Stimulated activated naive CD8-positive, alpha-beta T cell treated with anti-CD3 and anti-CD28 coated beads, Interleukin-15, amount 100 ng/mL, for 72 hours (primary cell): ENCODE measurements around the gene MED12L.

Experiments used
- ATAC-seq: fragments of 150-1000 bp; cut with Tn5 transposase; 2 replicates; pipeline ENCODE4 v1.10.0; 2021; ENCODE audit warnings: mild to moderate bottlenecking, moderate library complexity
- DNase-seq, 2 donors: peaks; one replicate each; pipeline ENCODE4 v3.0.0; 2021 to 2022
- H3K27ac Mint-ChIP-seq, 2 donors: one replicate each; pipeline ENCODE4 v1.8.0; 2022; ENCODE audit warnings: mild to moderate bottlenecking in 2 of 2, mixed read lengths in 2 of 2, moderate library complexity in 2 of 2
- H3K27me3 Mint-ChIP-seq: one replicate; pipeline ENCODE4 v1.8.0; 2022; ENCODE audit warnings: mixed read lengths
- H3K4me1 Mint-ChIP-seq: one replicate; pipeline ENCODE4 v1.8.0; 2022; ENCODE audit warnings: mild to moderate bottlenecking, mixed read lengths
- H3K4me3 Mint-ChIP-seq, 2 donors: one replicate each; pipeline ENCODE4 v1.8.0; 2022; ENCODE audit warnings: mild to moderate bottlenecking in 2 of 2, mixed read lengths in 2 of 2, moderate library complexity in 1 of 2
- H3K9me3 Mint-ChIP-seq, 2 donors: one replicate each; pipeline ENCODE4 v1.8.0; 2022; ENCODE audit warnings: mixed read lengths in 2 of 2

The MED12L gene

DNA sequence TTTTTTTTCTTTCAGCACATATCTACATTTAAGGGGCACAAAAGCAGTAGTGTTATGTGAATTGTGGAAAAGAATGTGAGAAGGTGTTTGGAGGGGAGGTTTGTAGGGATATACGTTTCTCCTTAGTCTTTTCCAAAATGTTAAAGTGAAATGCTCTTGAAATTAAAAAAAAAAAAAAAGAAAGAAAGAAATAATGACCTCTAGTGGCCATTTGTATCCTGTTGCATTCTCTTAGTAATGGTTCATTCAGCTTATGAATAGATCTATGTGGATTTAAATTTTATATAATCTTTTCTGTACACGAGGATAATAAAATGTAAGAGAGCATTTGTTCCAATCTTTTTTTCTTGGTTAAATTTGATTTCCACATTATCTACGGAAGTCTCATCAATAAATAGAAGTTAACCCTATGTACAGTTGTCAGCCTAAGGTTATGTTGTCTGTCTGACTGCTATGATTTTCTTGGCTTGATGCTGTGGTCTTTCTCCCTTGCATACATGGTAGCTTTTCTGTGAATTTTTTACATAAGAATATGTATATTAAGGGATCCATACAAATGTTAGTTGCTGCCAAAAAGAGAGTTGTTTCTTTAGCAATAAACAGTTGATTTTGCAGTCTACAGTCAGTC, 242.2 kb downstream of the MED12L start:
- Mint-ChIP-seq H3K4me3 (no peak overlapping the region), H3K27me3 (peaks cover 32% of the 10 kb centered on the region), H3K9me3 (peaks cover 0 to 4% of the 10 kb centered on the region in 2 donors), H3K4me1 (peaks cover 9% of the 10 kb centered on the region), H3K27ac (no peak overlapping the region)
- ATAC-seq: no peak
- DNase-seq: no peak

DNA sequence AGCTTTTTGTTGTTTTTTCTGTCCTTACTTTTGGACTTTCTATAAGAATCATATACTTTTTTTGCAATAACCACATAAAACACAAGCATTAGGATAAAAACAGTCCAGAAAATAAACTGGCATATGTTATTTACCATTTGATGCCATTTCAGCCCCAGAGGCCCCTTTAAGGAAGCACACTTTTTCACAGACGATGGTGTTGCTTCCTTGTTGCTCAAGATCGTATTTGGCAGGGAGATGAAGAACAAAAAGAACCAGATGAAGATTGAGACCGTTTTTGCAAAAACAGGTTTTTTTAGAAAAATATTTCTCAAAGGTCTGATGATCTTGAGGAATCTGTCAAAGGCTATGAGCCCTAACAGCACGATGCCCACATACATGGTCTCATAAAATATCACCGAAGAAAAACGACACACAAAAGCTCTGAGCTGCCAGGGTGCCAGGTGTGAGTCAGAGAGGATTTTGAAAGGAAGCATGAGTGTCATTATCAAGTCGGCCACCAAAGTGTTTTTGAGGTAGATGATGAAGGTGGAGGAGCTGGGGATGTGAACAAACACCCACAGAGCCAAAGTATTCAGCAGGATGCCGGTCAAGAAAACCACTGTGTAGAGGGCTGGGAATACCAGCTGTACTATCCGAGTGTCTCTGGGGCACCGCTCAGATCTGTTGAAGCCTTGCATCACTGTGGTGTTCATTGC, 243.0 kb downstream of the MED12L start:
- Mint-ChIP-seq H3K9me3 (no peaks in the 10 kb centered on the region), H3K4me3 (peak overlapping the region; percentile 27 to 59), H3K27ac (peak overlapping the region in 1 of 2 donors; percentile 27), H3K4me1 (peaks cover 9% of the 10 kb centered on the region), H3K27me3 (peaks cover 33% of the 10 kb centered on the region)
- DNase-seq: peak; percentile 22 to 33
- ATAC-seq: peak; percentile 84

DNA sequence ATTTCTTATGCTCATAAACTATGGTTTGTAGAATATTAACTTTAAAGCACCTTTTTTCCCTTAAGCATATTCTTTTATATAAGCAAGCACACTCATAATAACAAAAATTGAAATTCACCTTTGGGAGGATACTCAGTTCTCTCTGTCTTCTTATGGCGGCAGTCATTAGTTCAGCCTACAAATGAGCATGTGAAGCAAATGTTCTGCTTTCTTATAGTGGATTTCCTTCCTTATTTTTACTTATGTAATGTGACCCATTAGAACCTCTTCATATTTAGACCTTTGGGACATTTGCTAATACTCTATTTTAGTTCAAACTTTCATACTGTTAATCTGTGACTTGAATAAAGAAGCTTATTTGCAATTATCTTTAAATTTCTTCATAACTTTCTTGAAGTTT, 243.9 kb downstream of the MED12L start, which contains the start of gene P2RY13:
Gene P2RY13 (minus strand): TSS at position 187 of the 400 bp plus-strand sequence. CDS start 21 bp downstream, at position 166.
- DNase-seq: no peak
- peak within 1 kb of the TSS; percentile 27 to 59 for H3K4me3 Mint-ChIP-seq

DNA sequence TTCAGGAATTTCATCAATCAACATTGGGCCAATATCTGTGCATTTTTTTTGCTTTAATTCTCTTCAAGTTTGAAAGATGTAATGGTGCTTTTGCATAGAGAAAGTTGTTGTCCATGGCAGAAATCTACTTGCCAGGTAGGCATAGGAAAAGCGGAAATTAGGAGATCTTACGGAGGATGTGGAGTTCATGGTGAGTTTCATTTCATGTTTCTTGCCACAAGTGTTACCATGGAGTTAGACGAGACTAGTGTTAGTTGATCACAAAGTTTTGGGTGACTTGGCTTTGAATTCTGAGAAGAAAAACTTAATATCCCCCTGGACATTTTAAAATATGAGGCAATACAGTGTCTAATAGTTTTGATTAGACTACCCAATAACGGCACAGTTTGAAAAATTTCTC, 244.9 kb downstream of the MED12L start:
- Mint-ChIP-seq H3K27me3 (peaks cover 27% of the 10 kb centered on the region), H3K4me3 (no peak overlapping the region), H3K9me3 (no peaks in the 10 kb centered on the region), H3K4me1 (peaks cover 9% of the 10 kb centered on the region), H3K27ac (no peak overlapping the region)
- ATAC-seq (no peak), DNase-seq (no peak)

More for the DNA sequence above, 243.9 kb downstream of the MED12L start, which contains the start of gene P2RY13:
- H3K9me3 Mint-ChIP-seq: no peaks in the 10 kb centered on the region
- H3K27me3 Mint-ChIP-seq: peaks cover 27% of the 10 kb centered on the region
- no peak for ATAC-seq
- peak within 1 kb of the TSS in 1 of 2 donors; percentile 27 for H3K27ac Mint-ChIP-seq
- H3K4me1 Mint-ChIP-seq: peaks cover 9% of the 10 kb centered on the region

DNA sequence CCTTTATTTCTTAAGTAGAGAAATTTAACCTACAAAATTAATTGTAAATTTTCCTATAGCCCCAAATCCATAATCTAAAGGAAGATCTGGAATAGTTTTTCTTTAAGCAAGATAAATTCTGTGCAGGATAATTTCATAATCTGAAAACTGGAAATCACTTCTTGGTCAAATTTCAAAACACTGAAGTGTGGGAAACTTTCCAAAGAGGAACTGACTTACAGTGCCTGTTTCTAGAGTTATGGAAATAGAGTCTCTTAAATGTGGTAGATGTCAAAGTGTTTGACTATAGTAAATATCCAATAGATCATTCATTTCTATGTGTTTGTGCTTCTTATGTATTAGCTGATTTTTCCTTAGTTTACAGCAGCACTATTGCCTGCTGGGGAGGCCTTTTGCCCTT, 245.4 kb downstream of the MED12L start:
- Mint-ChIP-seq H3K4me3 (no peak overlapping the region), H3K27ac (no peak overlapping the region), H3K27me3 (peaks cover 26% of the 10 kb centered on the region), H3K4me1 (peaks cover 9% of the 10 kb centered on the region), H3K9me3 (no peaks in the 10 kb centered on the region)
- DNase-seq (no peak), ATAC-seq (no peak)

DNA sequence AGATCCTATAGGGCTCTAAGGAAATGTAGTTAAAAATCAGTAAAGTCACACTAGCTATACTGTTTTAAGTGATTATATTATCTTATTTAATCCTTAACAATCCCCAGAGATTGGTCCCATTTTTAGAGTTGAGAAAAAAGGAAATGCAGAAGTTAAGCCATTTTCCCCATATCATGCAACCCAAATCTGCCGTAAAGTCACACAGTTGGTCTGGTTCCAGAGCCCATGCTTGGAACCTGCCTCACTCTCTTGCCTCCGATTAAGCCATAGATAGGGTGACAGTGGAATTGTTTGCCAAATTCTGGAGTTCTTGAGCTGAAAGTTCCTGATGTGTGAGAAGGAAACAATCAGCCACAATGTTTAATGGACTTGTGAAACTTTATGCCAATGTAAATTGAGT, 246.2 kb downstream of the MED12L start:
- DNase-seq: no peak
- H3K4me1 Mint-ChIP-seq: peaks cover 9% of the 10 kb centered on the region
- peaks cover 19% of the 10 kb centered on the region for H3K27me3 Mint-ChIP-seq

DNA sequence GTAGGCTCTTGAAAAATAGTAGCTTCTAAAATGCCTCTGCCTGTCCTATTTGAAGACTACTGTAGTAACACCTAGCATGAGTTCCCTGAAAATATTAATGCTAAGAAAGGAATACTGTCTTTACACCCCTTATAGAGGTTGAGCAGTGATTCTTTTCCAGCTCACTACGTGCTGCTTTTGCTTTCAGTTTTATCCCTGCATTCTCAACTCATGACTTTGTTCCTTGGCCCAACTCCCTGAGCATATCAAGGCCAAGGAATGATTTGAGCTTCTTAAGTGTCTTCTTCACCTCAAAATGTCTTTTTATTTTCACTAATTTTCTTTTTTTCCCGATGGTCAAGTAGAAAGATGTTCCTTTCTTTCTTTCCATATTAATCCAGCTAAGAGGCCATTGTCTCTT, 260.4 kb downstream of the MED12L start:
- peaks cover 31% of the 10 kb centered on the region for H3K27me3 Mint-ChIP-seq
- no peak for DNase-seq
- no peak overlapping the region for H3K4me3 Mint-ChIP-seq

More for the DNA sequence above, 246.2 kb downstream of the MED12L start:
- no peak for ATAC-seq
- Mint-ChIP-seq H3K4me3 (no peak overlapping the region), H3K9me3 (no peaks in the 10 kb centered on the region), H3K27ac (no peak overlapping the region)

DNA sequence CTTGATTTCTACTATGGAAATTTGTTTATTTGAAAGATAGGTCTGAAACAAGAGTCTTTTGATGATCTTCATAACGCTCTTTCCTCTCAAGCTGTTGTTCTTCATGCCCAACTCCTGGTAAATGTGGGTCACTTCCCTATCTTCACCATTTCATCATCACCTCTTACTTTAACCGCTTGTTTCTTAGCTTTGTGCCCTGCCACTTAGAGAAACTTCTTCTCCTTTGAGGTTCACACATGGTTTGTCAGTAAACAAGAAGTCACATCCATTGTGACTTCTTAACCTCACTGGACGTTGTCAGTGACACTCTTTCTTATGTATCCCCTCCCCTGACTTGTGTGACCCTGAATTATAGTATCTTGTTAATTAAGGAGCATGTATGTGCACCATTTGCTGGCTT, 260.8 kb downstream of the MED12L start:
- no peak overlapping the region for H3K4me3 Mint-ChIP-seq
- H3K4me1 Mint-ChIP-seq: peaks cover 11% of the 10 kb centered on the region
- no peak overlapping the region for H3K27ac Mint-ChIP-seq
- ATAC-seq (no peak), DNase-seq (no peak)
- no peaks in the 10 kb centered on the region for H3K9me3 Mint-ChIP-seq
- H3K27me3 Mint-ChIP-seq: peaks cover 31% of the 10 kb centered on the region

More for the DNA sequence above, 260.4 kb downstream of the MED12L start:
- H3K9me3 Mint-ChIP-seq: no peaks in the 10 kb centered on the region
- H3K27ac Mint-ChIP-seq: no peak overlapping the region
- ATAC-seq: no peak
- peaks cover 7% of the 10 kb centered on the region for H3K4me1 Mint-ChIP-seq

DNA sequence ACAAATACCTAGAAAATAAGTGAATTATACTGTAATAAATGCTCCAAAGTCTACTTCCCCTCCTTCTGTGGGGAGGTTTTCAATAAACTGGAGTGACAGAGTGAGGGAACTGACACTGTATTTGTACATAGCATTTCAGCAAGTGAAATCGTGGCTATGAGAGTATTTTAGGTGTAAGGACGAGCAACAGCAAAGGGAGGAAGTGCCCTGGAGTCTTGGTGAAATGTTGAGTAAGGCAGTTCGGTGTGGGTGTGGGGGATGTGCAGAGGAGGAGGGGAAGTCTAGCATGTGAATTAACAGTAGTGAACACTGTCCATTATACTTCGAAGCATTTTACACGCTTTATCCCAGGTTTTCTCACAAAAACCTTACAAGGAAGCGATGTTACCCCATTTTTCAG, 262.0 kb downstream of the MED12L start:
- ATAC-seq (no peak), DNase-seq (no peak)
- Mint-ChIP-seq H3K4me1 (peaks cover 21% of the 10 kb centered on the region), H3K9me3 (no peaks in the 10 kb centered on the region), H3K27me3 (peaks cover 25% of the 10 kb centered on the region), H3K4me3 (no peak overlapping the region), H3K27ac (no peak overlapping the region)

DNA sequence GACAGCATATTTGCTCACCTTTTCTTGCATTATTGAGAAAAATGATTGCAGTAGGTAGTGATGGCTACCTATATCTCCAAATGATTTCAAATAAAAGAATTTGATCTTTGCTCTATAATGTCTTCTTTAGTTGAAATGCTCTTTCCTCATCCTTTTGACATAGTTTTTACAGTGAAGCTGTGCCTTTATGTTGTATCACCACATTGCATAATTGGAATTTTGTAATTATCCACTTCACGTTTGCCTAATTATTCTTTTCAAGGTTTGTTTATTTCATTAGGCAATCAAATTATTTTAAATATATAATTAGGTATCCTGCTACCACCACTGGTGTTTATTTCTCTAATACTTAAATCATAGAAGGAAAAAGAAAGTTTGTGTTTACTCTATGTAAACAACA, 265.2 kb downstream of the MED12L start:
- no peak overlapping the region for H3K27ac Mint-ChIP-seq
- H3K4me1 Mint-ChIP-seq: peaks cover 21% of the 10 kb centered on the region
- DNase-seq: no peak
- no peaks in the 10 kb centered on the region for H3K9me3 Mint-ChIP-seq
- peaks cover 17% of the 10 kb centered on the region for H3K27me3 Mint-ChIP-seq
- no peak for ATAC-seq
- H3K4me3 Mint-ChIP-seq: no peak overlapping the region

DNA sequence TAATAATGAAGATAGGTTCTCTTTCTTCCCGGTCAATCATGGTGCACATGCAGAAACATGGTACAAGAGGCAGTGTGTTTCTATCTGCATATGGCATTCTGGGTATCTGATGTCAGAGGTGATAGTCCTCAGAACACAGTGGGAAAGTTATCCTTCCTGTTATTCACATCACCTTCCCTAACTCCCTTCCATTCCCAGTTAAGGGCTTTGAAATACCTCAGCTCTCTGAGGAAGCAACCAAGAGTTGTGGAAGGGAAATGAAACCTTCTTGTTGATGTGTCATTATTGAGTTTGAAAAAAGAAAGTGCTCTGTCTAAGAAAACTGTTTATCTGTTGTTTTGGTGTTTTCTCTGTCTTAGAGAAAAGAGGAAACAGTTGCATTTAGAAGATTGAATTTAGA, 265.8 kb downstream of the MED12L start:
- no peak for ATAC-seq
- Mint-ChIP-seq H3K27ac (no peak overlapping the region), H3K27me3 (peaks cover 11% of the 10 kb centered on the region), H3K4me3 (no peak overlapping the region), H3K4me1 (peaks cover 16% of the 10 kb centered on the region), H3K9me3 (no peaks in the 10 kb centered on the region)
- DNase-seq: no peak

DNA sequence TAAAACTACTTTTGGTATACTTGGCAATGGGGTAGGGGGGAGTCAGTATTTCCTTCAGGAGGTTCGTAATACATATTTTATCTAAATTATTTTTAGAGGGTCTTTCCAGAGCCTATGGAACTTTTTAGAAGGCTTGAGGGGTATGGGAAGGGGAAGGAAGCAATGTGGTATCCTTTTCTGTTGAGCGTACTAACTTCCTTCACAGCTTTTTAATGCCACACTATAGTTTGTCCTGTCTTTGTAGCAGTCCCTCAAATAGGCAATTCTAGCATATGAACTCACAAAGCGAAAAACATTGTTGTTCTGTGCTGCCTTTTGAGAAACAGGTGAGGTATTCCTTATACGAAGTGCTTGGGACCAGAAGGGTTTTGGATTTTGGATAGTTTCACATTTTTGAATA, 266.2 kb downstream of the MED12L start:
- H3K9me3 Mint-ChIP-seq: no peaks in the 10 kb centered on the region
- no peak overlapping the region for H3K27ac Mint-ChIP-seq
- peaks cover 7% of the 10 kb centered on the region for H3K27me3 Mint-ChIP-seq
- no peak for ATAC-seq
- no peak overlapping the region for H3K4me3 Mint-ChIP-seq
- no peak for DNase-seq
- peaks cover 14% of the 10 kb centered on the region for H3K4me1 Mint-ChIP-seq

DNA sequence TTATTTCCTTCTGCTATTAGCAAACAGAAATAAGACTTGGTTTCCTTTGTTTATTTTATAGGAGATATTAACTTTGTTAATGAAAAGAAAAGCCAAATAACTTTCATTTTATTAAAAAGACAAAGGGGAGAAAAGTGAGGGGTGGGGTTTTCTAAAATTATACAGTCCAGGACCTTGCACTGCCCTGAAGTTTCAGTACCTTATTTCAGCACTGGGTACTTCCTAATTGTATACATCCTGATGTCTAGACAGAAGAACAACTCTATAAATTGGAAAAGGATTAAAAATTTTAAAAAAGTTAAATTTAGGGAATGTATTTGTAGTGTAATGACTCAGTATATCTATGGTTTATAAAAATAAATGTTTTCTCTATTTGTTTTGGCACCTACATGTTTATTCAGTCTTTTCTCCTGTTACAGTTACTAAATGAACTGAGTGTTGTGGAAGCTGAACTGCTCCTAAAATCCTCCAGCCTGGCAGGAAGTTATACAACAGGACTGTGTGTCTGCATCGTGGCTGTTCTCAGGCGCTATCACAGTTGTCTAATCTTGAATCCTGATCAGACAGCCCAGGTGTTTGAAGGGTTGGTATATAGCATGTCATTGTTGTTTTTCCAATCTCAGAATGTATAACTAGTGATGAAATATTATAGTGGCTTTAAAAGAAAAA, 271.5 kb downstream of the MED12L start:
- H3K4me1 Mint-ChIP-seq: peaks cover 5% of the 10 kb centered on the region
- H3K9me3 Mint-ChIP-seq: no peaks in the 10 kb centered on the region
- no peak for ATAC-seq

DNA sequence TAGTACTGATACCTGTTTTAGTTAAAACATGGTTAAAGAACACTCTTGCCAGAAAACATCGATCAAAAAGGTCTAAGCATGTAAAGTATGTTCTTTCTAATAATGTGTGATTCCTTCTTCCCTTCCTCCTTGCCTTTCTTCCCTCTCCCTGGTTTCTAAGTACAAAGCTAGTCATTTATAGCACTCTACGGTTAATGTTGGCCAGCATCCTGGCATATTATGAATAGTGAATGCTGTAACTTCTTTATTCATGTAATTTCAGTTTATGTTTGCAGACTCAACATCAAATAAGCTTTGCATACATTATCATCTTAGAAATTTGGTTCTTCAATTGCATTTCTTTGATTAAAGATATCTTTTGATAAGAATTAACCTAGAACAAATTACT, 272.0 kb downstream of the MED12L start:
- Mint-ChIP-seq H3K9me3 (no peaks in the 10 kb centered on the region), H3K27ac (no peak overlapping the region)
- no peak for ATAC-seq

More for the DNA sequence above, 271.5 kb downstream of the MED12L start:
- Mint-ChIP-seq H3K27me3 (no peaks in the 10 kb centered on the region), H3K4me3 (no peak overlapping the region), H3K27ac (no peak overlapping the region)
- DNase-seq: no peak

DNA sequence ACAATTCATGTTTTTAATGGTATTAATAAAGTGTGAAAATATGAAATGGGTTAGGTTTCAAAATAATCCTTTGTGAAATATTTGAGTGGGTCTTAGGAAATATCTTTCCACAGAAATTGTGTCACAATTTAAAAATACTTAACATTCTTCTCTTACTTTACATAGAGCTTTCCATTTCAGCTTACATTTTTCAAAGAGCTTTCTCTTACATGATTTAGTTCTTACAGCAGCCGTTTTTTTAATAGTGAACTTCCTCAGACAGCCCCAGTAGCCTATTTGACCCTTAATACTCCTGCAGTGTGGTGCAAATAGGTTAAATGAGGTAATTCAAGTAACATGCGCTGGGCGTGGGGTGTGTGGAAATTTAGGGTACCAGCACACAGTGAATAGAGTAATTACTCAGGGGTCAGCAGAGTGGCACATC, 277.3 kb downstream of the MED12L start:
- no peaks in the 10 kb centered on the region for H3K9me3 Mint-ChIP-seq
- no peak overlapping the region for H3K27ac Mint-ChIP-seq
- no peaks in the 10 kb centered on the region for H3K4me1 Mint-ChIP-seq
- DNase-seq (no peak), ATAC-seq (no peak)
- no peak overlapping the region for H3K4me3 Mint-ChIP-seq
- no peaks in the 10 kb centered on the region for H3K27me3 Mint-ChIP-seq

More for the DNA sequence above, 272.0 kb downstream of the MED12L start:
- DNase-seq: no peak
- H3K4me3 Mint-ChIP-seq: no peak overlapping the region
- H3K4me1 Mint-ChIP-seq: no peaks in the 10 kb centered on the region
- H3K27me3 Mint-ChIP-seq: no peaks in the 10 kb centered on the region

DNA sequence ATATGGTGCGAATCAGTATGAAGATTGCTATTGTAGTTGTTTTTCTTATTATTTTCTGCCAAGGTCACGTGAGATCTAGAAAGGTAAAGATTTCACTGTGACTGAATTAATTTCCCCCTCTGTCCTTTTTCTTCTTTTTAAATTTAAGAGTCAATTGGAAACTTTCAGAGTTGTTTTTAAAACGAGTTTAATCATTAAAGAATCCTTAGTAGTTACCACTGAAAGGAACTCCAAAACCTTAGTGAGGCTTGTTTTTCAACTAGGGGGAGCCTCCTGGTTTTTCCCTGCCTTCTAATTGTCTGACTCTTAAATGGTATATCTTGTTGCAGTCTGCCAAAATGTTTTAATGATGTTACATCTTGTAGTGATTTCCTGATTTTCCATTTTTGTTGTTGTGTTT, 281.5 kb downstream of the MED12L start:
- no peaks in the 10 kb centered on the region for H3K9me3 Mint-ChIP-seq
- H3K27ac Mint-ChIP-seq: no peak overlapping the region
- H3K27me3 Mint-ChIP-seq: no peaks in the 10 kb centered on the region
- no peak for ATAC-seq
- no peak overlapping the region for H3K4me3 Mint-ChIP-seq
- DNase-seq: no peak
- no peaks in the 10 kb centered on the region for H3K4me1 Mint-ChIP-seq
